ENCODE results near the gene LDB3.

LDB3 gene

GRCh38 chr10:86692023-86692514 lies 23.8 kb downstream of the LDB3 start (continued):
- no peak for TF ChIP-seq YY1 (tag by site-specific recombination; IDR thresholded peaks at IDR 0.05)

GRCh38 chr10:86692664-86693063 lies 24.4 kb downstream of the LDB3 start:
- ChIA-PET POLR2A (interaction anchor here (1.0 to 1.1 kb wide), 2 partner anchors 20 to 21 kb away, joined by 3 read pairs; no protein-coding TSS in a partner anchor), CTCF (interaction anchor here (0.8 to 2.9 kb wide), 11 partner anchors 8 to 274 kb away, joined by 3 to 34 read pairs (median 5); partner anchors contain the start of gene LDB3)
- no peak overlapping the region for H3K4me3 ChIP-seq (ENCODE audit: low read depth, low read length)
- no peaks in the 10 kb centered on the region for H3K9me3 ChIP-seq (ENCODE audit: control insufficient read depth, insufficient read depth, low read depth, low read length)
- no peaks in the 10 kb centered on the region for H3K4me1 ChIP-seq (ENCODE audit: control insufficient read depth, insufficient read depth, low read length)
- TF ChIP-seq ZNF548 (tag by site-specific recombination; IDR thresholded peaks at IDR 0.05) (no peak), ZNF639 (tag by site-specific recombination; IDR thresholded peaks at IDR 0.05) (no peak), ZNF560 (tag by site-specific recombination; IDR thresholded peaks at IDR 0.05; ENCODE audit: borderline replicate concordance) (no peak), SETDB1 (IDR thresholded peaks at IDR 0.05; ENCODE audit: insufficient read length, low read length) (no peak), ZNF785 (tag by site-specific recombination; IDR thresholded peaks at IDR 0.05) (no peak)
- H3K36me3 ChIP-seq (ENCODE audit: control insufficient read depth in 2 of 2, insufficient read depth in 1 of 2, low read length in 2 of 2): no peaks in the 10 kb centered on the region
- no peak overlapping the region for H3K27ac ChIP-seq (ENCODE audit: extremely low read depth, low read depth, low read length)

- H3K4me3 ChIP-seq (ENCODE audit: low read depth, low read length): no peak overlapping the region
- ChIA-PET CTCF (interaction anchor here (0.7 to 2.9 kb wide), 22 partner anchors 8 to 273 kb away, joined by 3 to 34 read pairs (median 5); partner anchors contain the start of gene LDB3), POLR2A (interaction anchor here (1.1 kb wide), 2 partner anchors 19 to 63 kb away, joined by 3 to 4 read pairs; partner anchors contain the start of gene BMPR1A)
- no peaks in the 10 kb centered on the region for H3K4me1 ChIP-seq (ENCODE audit: control insufficient read depth, insufficient read depth, low read length)
- no peaks in the 10 kb centered on the region for H3K9me3 ChIP-seq (ENCODE audit: control insufficient read depth, insufficient read depth, low read depth, low read length)
- H3K27ac ChIP-seq (ENCODE audit: extremely low read depth, low read depth, low read length): no peak overlapping the region
- H3K36me3 ChIP-seq (ENCODE audit: control insufficient read depth in 2 of 2, insufficient read depth in 1 of 2, low read length in 2 of 2): no peaks in the 10 kb centered on the region
- TF ChIP-seq SP2 (tag by site-specific recombination; IDR thresholded peaks at IDR 0.05): no peak
- no peak for TF ChIP-seq ZNF677 (tag by site-specific recombination; IDR thresholded peaks at IDR 0.05)
- no peak for TF ChIP-seq ZIC2 (tag by site-specific recombination; IDR thresholded peaks at IDR 0.05)
- no peak for TF ChIP-seq AEBP2 (tag by site-specific recombination; IDR thresholded peaks at IDR 0.05; ENCODE audit: borderline replicate concordance)
- TF ChIP-seq KLF10 (tag by site-specific recombination; IDR thresholded peaks at IDR 0.05): no peak
- TF ChIP-seq ZNF24 (tag by site-specific recombination; IDR thresholded peaks at IDR 0.05): no peak
- no peak for TF ChIP-seq ZFHX2 (tag by site-specific recombination; conservative IDR thresholded peaks at IDR 0.05)
- TF ChIP-seq ZNF791 (tag by site-specific recombination; IDR thresholded peaks at IDR 0.05): no peak
- no peak for TF ChIP-seq ZNF660 (tag by site-specific recombination; IDR thresholded peaks at IDR 0.05)
- no peak for TF ChIP-seq HOXD13 (CRISPR knock-in tag; IDR thresholded peaks at IDR 0.05; ENCODE audit: borderline replicate concordance)
- no peak for TF ChIP-seq ZNF449 (tag by site-specific recombination; IDR thresholded peaks at IDR 0.05)
- no peak for TF ChIP-seq ZNF133 (tag by site-specific recombination; IDR thresholded peaks at IDR 0.05)
- TF ChIP-seq PRDM6 (tag by site-specific recombination; IDR thresholded peaks at IDR 0.05): no peak
- TF ChIP-seq, protein P1, sequence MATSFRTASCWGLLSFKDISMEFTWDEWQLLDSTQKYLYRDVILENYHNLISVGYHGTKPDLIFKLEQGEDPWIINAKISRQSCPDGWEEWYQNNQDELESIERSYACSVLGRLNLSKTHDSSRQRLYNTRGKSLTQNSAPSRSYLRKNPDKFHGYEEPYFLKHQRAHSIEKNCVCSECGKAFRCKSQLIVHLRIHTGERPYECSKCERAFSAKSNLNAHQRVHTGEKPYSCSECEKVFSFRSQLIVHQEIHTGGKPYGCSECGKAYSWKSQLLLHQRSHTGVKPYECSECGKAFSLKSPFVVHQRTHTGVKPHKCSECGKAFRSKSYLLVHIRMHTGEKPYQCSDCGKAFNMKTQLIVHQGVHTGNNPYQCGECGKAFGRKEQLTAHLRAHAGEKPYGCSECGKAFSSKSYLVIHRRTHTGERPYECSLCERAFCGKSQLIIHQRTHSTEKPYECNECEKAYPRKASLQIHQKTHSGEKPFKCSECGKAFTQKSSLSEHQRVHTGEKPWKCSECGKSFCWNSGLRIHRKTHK (tag by site-specific recombination; IDR thresholded peaks at IDR 0.05): no peak
- no peak for TF ChIP-seq ZNF704 (tag by site-specific recombination; IDR thresholded peaks at IDR 0.05)
- TF ChIP-seq, protein P2, sequence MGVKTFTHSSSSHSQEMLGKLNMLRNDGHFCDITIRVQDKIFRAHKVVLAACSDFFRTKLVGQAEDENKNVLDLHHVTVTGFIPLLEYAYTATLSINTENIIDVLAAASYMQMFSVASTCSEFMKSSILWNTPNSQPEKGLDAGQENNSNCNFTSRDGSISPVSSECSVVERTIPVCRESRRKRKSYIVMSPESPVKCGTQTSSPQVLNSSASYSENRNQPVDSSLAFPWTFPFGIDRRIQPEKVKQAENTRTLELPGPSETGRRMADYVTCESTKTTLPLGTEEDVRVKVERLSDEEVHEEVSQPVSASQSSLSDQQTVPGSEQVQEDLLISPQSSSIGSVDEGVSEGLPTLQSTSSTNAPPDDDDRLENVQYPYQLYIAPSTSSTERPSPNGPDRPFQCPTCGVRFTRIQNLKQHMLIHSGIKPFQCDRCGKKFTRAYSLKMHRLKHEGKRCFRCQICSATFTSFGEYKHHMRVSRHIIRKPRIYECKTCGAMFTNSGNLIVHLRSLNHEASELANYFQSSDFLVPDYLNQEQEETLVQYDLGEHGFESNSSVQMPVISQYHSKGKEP (tag by site-specific recombination; IDR thresholded peaks at IDR 0.05): no peak
- TF ChIP-seq ZNF114 (tag by site-specific recombination; IDR thresholded peaks at IDR 0.05): no peak
- no peak for TF ChIP-seq ZNF785 (tag by site-specific recombination; IDR thresholded peaks at IDR 0.05)
Observed at GRCh38 chr10:86693275-86693674, 25.0 kb downstream of the LDB3 start.
